ENCODE data around the gene ASPRV1. TPM values are rescaled to one million over a fixed set of nuclear protein-coding genes. Genes with fewer than 3 reads are reported as not detected.
"Not testable (repeated sequence)": the region's sequence is repeated elsewhere in the genome, so short reads cannot be mapped to it uniquely, and the experiment has no call there.

Gene ASPRV1
- total RNA-seq, 1 donor from 2014 or later: 0.87 TPM

- Mint-ChIP-seq H3K27me3 (ENCODE audit: unreplicated experiment) (no peaks in the 10 kb centered on the region), H3K27ac (ENCODE audit: unreplicated experiment) (no peak overlapping the region), H3K4me3 (ENCODE audit: unreplicated experiment) (no peak overlapping the region), H3K36me3 (ENCODE audit: low read depth, unreplicated experiment) (peaks cover 3% of the 10 kb centered on the region), H3K9me3 (ENCODE audit: unreplicated experiment) (no peaks in the 10 kb centered on the region), H3K4me1 (ENCODE audit: unreplicated experiment) (peaks cover 6% of the 10 kb centered on the region)
- no peak for DNase-seq (ENCODE audit: low spot score)
- TF ChIP-seq, protein P1, sequence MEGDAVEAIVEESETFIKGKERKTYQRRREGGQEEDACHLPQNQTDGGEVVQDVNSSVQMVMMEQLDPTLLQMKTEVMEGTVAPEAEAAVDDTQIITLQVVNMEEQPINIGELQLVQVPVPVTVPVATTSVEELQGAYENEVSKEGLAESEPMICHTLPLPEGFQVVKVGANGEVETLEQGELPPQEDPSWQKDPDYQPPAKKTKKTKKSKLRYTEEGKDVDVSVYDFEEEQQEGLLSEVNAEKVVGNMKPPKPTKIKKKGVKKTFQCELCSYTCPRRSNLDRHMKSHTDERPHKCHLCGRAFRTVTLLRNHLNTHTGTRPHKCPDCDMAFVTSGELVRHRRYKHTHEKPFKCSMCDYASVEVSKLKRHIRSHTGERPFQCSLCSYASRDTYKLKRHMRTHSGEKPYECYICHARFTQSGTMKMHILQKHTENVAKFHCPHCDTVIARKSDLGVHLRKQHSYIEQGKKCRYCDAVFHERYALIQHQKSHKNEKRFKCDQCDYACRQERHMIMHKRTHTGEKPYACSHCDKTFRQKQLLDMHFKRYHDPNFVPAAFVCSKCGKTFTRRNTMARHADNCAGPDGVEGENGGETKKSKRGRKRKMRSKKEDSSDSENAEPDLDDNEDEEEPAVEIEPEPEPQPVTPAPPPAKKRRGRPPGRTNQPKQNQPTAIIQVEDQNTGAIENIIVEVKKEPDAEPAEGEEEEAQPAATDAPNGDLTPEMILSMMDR (IDR thresholded peaks at IDR 0.05; ENCODE audit: unreplicated experiment): no peak
Observed at GRCh38 chr2:70002241-70002899, 40.9 kb upstream of the ASPRV1 start.

DNA sequence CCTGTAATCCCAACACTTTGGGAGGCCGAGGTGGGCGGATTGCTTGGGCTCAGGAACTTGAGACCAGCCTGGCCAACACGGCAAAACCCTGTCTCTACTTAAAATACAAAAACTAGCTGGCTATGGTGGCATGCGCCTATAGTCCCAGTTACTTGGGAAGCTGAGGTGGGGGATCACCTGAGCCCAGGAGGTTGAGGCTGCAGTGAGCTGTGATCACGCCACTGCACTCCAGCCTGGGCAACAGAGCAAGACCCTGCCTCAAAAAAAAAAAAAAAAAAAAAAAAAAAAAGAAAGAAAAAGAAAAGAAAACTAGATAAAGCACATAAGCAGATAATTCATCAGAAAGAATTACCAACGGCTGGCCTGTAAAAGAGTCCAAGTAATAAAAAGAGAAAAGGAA, 39.1 kb upstream of the ASPRV1 start:
- not testable (repeated sequence) for H3K4me3 Mint-ChIP-seq (ENCODE audit: unreplicated experiment); H3K36me3 Mint-ChIP-seq (ENCODE audit: low read depth, unreplicated experiment); H3K27ac Mint-ChIP-seq (ENCODE audit: unreplicated experiment); H3K9me3 Mint-ChIP-seq (ENCODE audit: unreplicated experiment); H3K27me3 Mint-ChIP-seq (ENCODE audit: unreplicated experiment); DNase-seq (ENCODE audit: low spot score)
- peaks cover 10% of the 10 kb centered on the region for H3K4me1 Mint-ChIP-seq (ENCODE audit: unreplicated experiment)

- H3K4me3 Mint-ChIP-seq (ENCODE audit: unreplicated experiment): no peak overlapping the region
- H3K4me1 Mint-ChIP-seq (ENCODE audit: unreplicated experiment): peaks cover 10% of the 10 kb centered on the region
- TF ChIP-seq, protein P1 (IDR thresholded peaks at IDR 0.05; ENCODE audit: unreplicated experiment): no peak
- no peaks in the 10 kb centered on the region for H3K9me3 Mint-ChIP-seq (ENCODE audit: unreplicated experiment)
- H3K27me3 Mint-ChIP-seq (ENCODE audit: unreplicated experiment): no peaks in the 10 kb centered on the region
- DNase-seq (ENCODE audit: low spot score): no peak
- no peak overlapping the region for H3K27ac Mint-ChIP-seq (ENCODE audit: unreplicated experiment)
- H3K36me3 Mint-ChIP-seq (ENCODE audit: low read depth, unreplicated experiment): peaks cover 6% of the 10 kb centered on the region
Observed at GRCh38 chr2:69998761-69999160, 37.3 kb upstream of the ASPRV1 start.

- TF ChIP-seq, protein P1 (IDR thresholded peaks at IDR 0.05; ENCODE audit: unreplicated experiment): no peak
- peaks cover 6% of the 10 kb centered on the region for H3K36me3 Mint-ChIP-seq (ENCODE audit: low read depth, unreplicated experiment)
- peak overlapping the region; percentile 24 for H3K27ac Mint-ChIP-seq (ENCODE audit: unreplicated experiment)
- no peak overlapping the region for H3K4me3 Mint-ChIP-seq (ENCODE audit: unreplicated experiment)
- DNase-seq (ENCODE audit: low spot score): no peak
- peaks cover 8% of the 10 kb centered on the region for H3K4me1 Mint-ChIP-seq (ENCODE audit: unreplicated experiment)
- H3K27me3 Mint-ChIP-seq (ENCODE audit: unreplicated experiment): no peaks in the 10 kb centered on the region
- H3K9me3 Mint-ChIP-seq (ENCODE audit: unreplicated experiment): no peaks in the 10 kb centered on the region
Observed at GRCh38 chr2:69997015-69997830, 35.8 kb upstream of the ASPRV1 start.

DNA sequence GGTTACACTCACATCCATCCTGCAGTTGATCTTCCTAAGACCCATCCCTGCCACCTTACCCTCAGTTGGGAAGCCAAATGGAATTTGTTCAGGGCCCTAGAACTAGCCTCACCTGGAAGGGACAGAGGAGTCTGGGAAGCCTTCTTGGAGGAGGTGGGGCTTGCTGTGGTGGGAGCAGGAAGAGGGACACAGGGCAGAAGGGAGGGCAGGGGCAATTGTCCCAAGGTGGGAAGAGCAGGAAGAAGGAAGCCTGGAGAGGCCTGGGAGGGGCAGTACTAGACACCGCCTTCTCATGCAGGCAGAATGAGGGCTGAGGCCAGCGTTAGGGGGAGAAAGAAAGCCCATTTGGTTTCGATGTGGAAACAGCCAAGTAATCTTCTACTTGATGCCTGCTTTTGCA, 34.1 kb upstream of the ASPRV1 start:
- no peaks in the 10 kb centered on the region for H3K27me3 Mint-ChIP-seq (ENCODE audit: unreplicated experiment)
- peaks cover 8% of the 10 kb centered on the region for H3K4me1 Mint-ChIP-seq (ENCODE audit: unreplicated experiment)
- TF ChIP-seq, protein P1 (IDR thresholded peaks at IDR 0.05; ENCODE audit: unreplicated experiment): no peak
- no peak overlapping the region for H3K27ac Mint-ChIP-seq (ENCODE audit: unreplicated experiment)
- H3K9me3 Mint-ChIP-seq (ENCODE audit: unreplicated experiment): no peaks in the 10 kb centered on the region
- H3K4me3 Mint-ChIP-seq (ENCODE audit: unreplicated experiment): no peak overlapping the region
- H3K36me3 Mint-ChIP-seq (ENCODE audit: low read depth, unreplicated experiment): peaks cover 6% of the 10 kb centered on the region
- DNase-seq (ENCODE audit: low spot score): no peak
